H9 (cell line): Measurements from ENCODE around the gene SEMA7A. TPM values are rescaled to one million over a fixed set of nuclear protein-coding genes. Genes with fewer than 3 reads are reported as not detected.

Experiments used
- DNase-seq: peaks from one replicate; pipeline ENCODE4 v3.0.0-alpha.2; 2017
- H2AFZ ChIP-seq: one replicate; pipeline ENCODE4 v1.6.1; 2013; ENCODE audit warnings: mild to moderate bottlenecking, low read length, control low read depth, moderate library complexity
- H2AK5ac ChIP-seq: 2 replicates; pipeline ENCODE4 v1.6.1; 2013; ENCODE audit warnings: low read length, control low read depth, mixed read lengths; ENCODE audit not compliant: insufficient read length
- H2BK120ac ChIP-seq: one replicate; pipeline ENCODE4 v1.6.1; 2013; ENCODE audit warnings: low read depth, mild to moderate bottlenecking, low read length, control low read depth, inconsistent platforms; ENCODE audit not compliant: poor library complexity, severe bottlenecking
- H2BK12ac ChIP-seq: 2 replicates; pipeline ENCODE4 v1.6.1; 2013; ENCODE audit warnings: low read length, control low read depth, mixed read lengths, low read depth; ENCODE audit not compliant: insufficient read length
- H2BK15ac ChIP-seq: 2 replicates; pipeline ENCODE4 v1.6.1; 2013; ENCODE audit warnings: low read depth, low read length, control low read depth
- H2BK20ac ChIP-seq: one replicate; pipeline ENCODE4 v1.6.1; 2013; ENCODE audit warnings: low read depth, mild to moderate bottlenecking, low read length, control low read depth, inconsistent platforms; ENCODE audit not compliant: poor library complexity, severe bottlenecking
- H2BK5ac ChIP-seq: 2 replicates; pipeline ENCODE4 v1.6.1; 2013; ENCODE audit warnings: low read length, control low read depth, mixed read lengths; ENCODE audit not compliant: insufficient read length
- H3K14ac ChIP-seq: 2 replicates; pipeline ENCODE4 v1.6.1; 2013; ENCODE audit warnings: low read length, control low read depth; ENCODE audit not compliant: insufficient read depth
- H3K18ac ChIP-seq: 2 replicates; pipeline ENCODE4 v1.6.1; 2013; ENCODE audit warnings: low read depth, mild to moderate bottlenecking, mixed read lengths, low read length, control low read depth; ENCODE audit not compliant: insufficient read length
- H3K23ac ChIP-seq: 2 replicates; pipeline ENCODE4 v1.6.1; 2013; ENCODE audit warnings: low read length, control low read depth, mixed read lengths, low read depth; ENCODE audit not compliant: insufficient read length
- H3K23me2 ChIP-seq: 2 replicates; pipeline ENCODE4 v1.6.1; 2013; ENCODE audit warnings: low read depth, mild to moderate bottlenecking, mixed read lengths, low read length, control low read depth; ENCODE audit not compliant: insufficient read length, poor library complexity, severe bottlenecking
- H3K27ac ChIP-seq: 2 replicates; pipeline ENCODE4 v1.5.1; 2013; ENCODE audit warnings: low read length, control low read depth, mixed read lengths, low read depth; ENCODE audit not compliant: insufficient read length
- H3K27me3 ChIP-seq: 2 replicates; pipeline ENCODE4 v1.6.1; 2013; ENCODE audit warnings: low read length, control low read depth, inconsistent platforms; ENCODE audit not compliant: insufficient read depth
- H3K4ac ChIP-seq: 2 replicates; pipeline ENCODE4 v1.6.1; 2013; ENCODE audit warnings: low read depth, mild to moderate bottlenecking, control low read depth, inconsistent platforms, low read length, moderate library complexity
- H3K4me1 ChIP-seq: 2 replicates; pipeline ENCODE4 v1.6.1; 2013; ENCODE audit warnings: low read length, control low read depth, inconsistent platforms; ENCODE audit not compliant: insufficient read depth
- H3K4me2 ChIP-seq: 2 replicates; pipeline ENCODE4 v1.6.1; 2013; ENCODE audit warnings: low read length, control low read depth, mixed read lengths; ENCODE audit not compliant: insufficient read length, insufficient read depth
- H3K56ac ChIP-seq: 2 replicates; pipeline ENCODE4 v1.6.1; 2013; ENCODE audit warnings: low read depth, mild to moderate bottlenecking, mixed read lengths, low read length, control low read depth; ENCODE audit not compliant: insufficient read length
- H3K79me1 ChIP-seq: 2 replicates; pipeline ENCODE4 v1.6.1; 2013; ENCODE audit warnings: low read depth, mild to moderate bottlenecking, moderate library complexity, low read length, control low read depth, inconsistent platforms; ENCODE audit not compliant: insufficient read depth, poor library complexity, severe bottlenecking
- H3K79me2 ChIP-seq: 2 replicates; pipeline ENCODE4 v1.6.1; 2013; ENCODE audit warnings: low read length, control low read depth, inconsistent platforms; ENCODE audit not compliant: insufficient read depth
- H3K9ac ChIP-seq: 2 replicates; pipeline ENCODE4 v1.6.1; 2013; ENCODE audit warnings: low read length, control low read depth, mixed read lengths; ENCODE audit not compliant: insufficient read length; ENCODE audit errors: extremely low read depth
- H3K9me3 ChIP-seq: one replicate; pipeline ENCODE4 v1.6.1; 2013; ENCODE audit warnings: low read depth, low read length, inconsistent platforms; ENCODE audit not compliant: control insufficient read depth
- H3T11ph ChIP-seq: one replicate; pipeline ENCODE4 v1.6.1; 2013; ENCODE audit warnings: mild to moderate bottlenecking, low read length, control low read depth, inconsistent platforms
- H4K20me1 ChIP-seq: one replicate; pipeline ENCODE4 v1.6.1; 2013; ENCODE audit not compliant: control insufficient read depth, insufficient read length, insufficient read depth
- H4K5ac ChIP-seq: 2 replicates; pipeline ENCODE4 v1.6.1; 2013; ENCODE audit warnings: low read depth, mild to moderate bottlenecking, mixed read lengths, low read length, control low read depth; ENCODE audit not compliant: insufficient read length
- H4K8ac ChIP-seq: replicated peaks from 2 replicates; pipeline ENCODE4 v1.6.1; 2013; ENCODE audit warnings: low read length, control low read depth, mixed read lengths, low read depth; ENCODE audit not compliant: insufficient read length
- H4K91ac ChIP-seq: 2 replicates; pipeline ENCODE4 v1.6.1; 2013; ENCODE audit warnings: low read depth, mild to moderate bottlenecking, moderate library complexity, mixed read lengths, low read length, control low read depth; ENCODE audit not compliant: insufficient read length
- H3K27ac Mint-ChIP-seq, 3 experiments: 2 replicates in 2 of 3; 3 replicates in 1 of 3; pipeline ENCODE4 v1.8.0; 2020 to 2021; ENCODE audit warnings: mixed read lengths in 3 of 3, mild to moderate bottlenecking in 1 of 3, moderate library complexity in 1 of 3
- H3K27me3 Mint-ChIP-seq: 2 replicates; pipeline ENCODE4 v1.8.0; 2021; ENCODE audit warnings: low read depth, mild to moderate bottlenecking, moderate library complexity, mixed read lengths
- H3K36me3 Mint-ChIP-seq, 3 experiments: 2 replicates in 2 of 3; 3 replicates in 1 of 3; pipeline ENCODE4 v1.8.0; 2020 to 2021; ENCODE audit warnings: low read depth in 3 of 3, mixed read lengths in 3 of 3; ENCODE audit not compliant: insufficient read depth in 1 of 3
- H3K4me1 Mint-ChIP-seq, 2 experiments: 2 replicates each; pipeline ENCODE4 v1.8.0; 2020; ENCODE audit warnings: mixed read lengths in 2 of 2
- H3K4me3 Mint-ChIP-seq, 2 experiments: 2 replicates in 1 of 2; 3 replicates in 1 of 2; pipeline ENCODE4 v1.8.0; 2020 to 2021; ENCODE audit warnings: mild to moderate bottlenecking in 2 of 2, mixed read lengths in 2 of 2, moderate library complexity in 1 of 2
- H3K9me3 Mint-ChIP-seq, 2 experiments: 2 replicates in 1 of 2; 3 replicates in 1 of 2; pipeline ENCODE4 v1.8.0; 2020; ENCODE audit warnings: mild to moderate bottlenecking in 2 of 2, mixed read lengths in 2 of 2, moderate library complexity in 1 of 2
- CTCF ChIP-seq: fragments of 200-600 bp; sonication (generic); conservative IDR thresholded peaks from 3 replicates; pipeline ENCODE4 v1.8.0; 2021; ENCODE audit warnings: antibody characterized with exemption, mild to moderate bottlenecking
- WGBS: extraction: QIAGEN DNeasy Blood & Tissue Kit; methylation state at CpG from one replicate; pipeline ENCODE4 v1.1.7; 2013; ENCODE audit warnings: missing lambda C conversion rate, low lambda C conversion rate, mixed read lengths; ENCODE audit not compliant: insufficient read length; ENCODE audit errors: extremely low coverage; 5-methylcytosine and 5-hydroxymethylcytosine counted together
- total RNA-seq: library from RNA; stranded (reverse); gene quantifications from 2 replicates; pipeline ENCODE4 v1.2.1, GENCODE V29; 2021

The SEMA7A gene
- total RNA-seq, 1 experiment from 2014 or later: 5.7 TPM

GRCh38 chr15:74431645-74432044 lies 2.1 kb downstream of the SEMA7A start:
- Histone ChIP-seq H3K27ac (no peak overlapping the region), H2BK12ac (no peak overlapping the region), H3K9ac (no peak overlapping the region), H2BK120ac (no peak overlapping the region), H3K4me2 (no peak overlapping the region), H3K79me2 (peaks cover 4% of the 10 kb centered on the region; the same call in 1 of the 2 replicates), H4K5ac (no peak overlapping the region), H3K9me3 (no peaks in the 10 kb centered on the region), H3K18ac (no peak overlapping the region), H3K79me1 (no peaks in the 10 kb centered on the region), H3K4me1 (peaks cover 3% of the 10 kb centered on the region; the same call in 1 of the 2 replicates), H4K8ac (no peak overlapping the region), H4K91ac (no peak overlapping the region), H2AK5ac (no peak overlapping the region), H2BK5ac (no peak overlapping the region), H3K27me3 (no peaks in the 10 kb centered on the region; the same call in 1 of the 2 replicates), H3K4ac (no peak overlapping the region), H3K14ac (no peak overlapping the region; the same call in 1 of the 2 replicates), H4K20me1 (no peaks in the 10 kb centered on the region), H3K56ac (no peak overlapping the region), H3T11ph (no peak overlapping the region), H3K23ac (no peak overlapping the region), H2AFZ (no peak overlapping the region), H3K23me2 (peaks cover 3% of the 10 kb centered on the region), H2BK20ac (no peak overlapping the region), H2BK15ac (no peak overlapping the region)
- H3K4me1 Mint-ChIP-seq: peaks cover 23 to 43% of the 10 kb centered on the region in 2 experiments
- no peak for TF ChIP-seq CTCF
- no peaks in the 10 kb centered on the region; a peak in 1 of 7 replicates for H3K36me3 Mint-ChIP-seq
- H3K4me3 Mint-ChIP-seq: peak overlapping the region in 1 of 2 experiments; percentile 82; a peak in 3 of 5 replicates
- H3K27ac Mint-ChIP-seq: no peak overlapping the region
- WGBS: no CpG with 5 or more reads among the region's 8 CpGs
- no peaks in the 10 kb centered on the region; a peak in 1 of 5 replicates for H3K9me3 Mint-ChIP-seq
- DNase-seq: no peak
- peaks cover 44% of the 10 kb centered on the region for H3K27me3 Mint-ChIP-seq
